Neural cell (in vitro differentiated cells): ENCODE measurements around the gene TP53AIP1. TPM values are rescaled to one million over a fixed set of nuclear protein-coding genes. Genes with fewer than 3 reads are reported as not detected.

ENCODE experiments used
- H2AFZ ChIP-seq: fragments of 200-600, 300-800 bp; sonication (generic), shearing (Covaris generic); 2 replicates; pipeline ENCODE4 v1.6.0; 2014; ENCODE audit warnings: low read depth, mild to moderate bottlenecking, antibody characterized with exemption, low read length, moderate library complexity
- H3F3A ChIP-seq: fragments of 200-600 bp; shearing (Covaris generic); 2 replicates; pipeline ENCODE4 v1.6.1; 2016; ENCODE audit warnings: mild to moderate bottlenecking, moderate library complexity, mixed read lengths, antibody characterized with exemption, low read length; ENCODE audit not compliant: insufficient read depth, poor library complexity, severe bottlenecking
- H3K27ac ChIP-seq: fragments of 200-600, 300-800 bp; sonication (generic), shearing (Covaris generic); 2 replicates; pipeline ENCODE4 v1.5.1; 2014; ENCODE audit warnings: mild to moderate bottlenecking, low read length, moderate library complexity
- H3K27me3 ChIP-seq: fragments of 300-800, 200-600 bp; sonication (generic), shearing (Covaris generic); 2 replicates; pipeline ENCODE4 v1.6.0; 2014; ENCODE audit warnings: mild to moderate bottlenecking, low read depth, low read length, moderate library complexity; ENCODE audit not compliant: insufficient read depth
- H3K36me3 ChIP-seq: fragments of 300-800, 200-600 bp; sonication (generic), shearing (Covaris generic); 2 replicates; pipeline ENCODE4 v1.5.1; 2014; ENCODE audit warnings: mild to moderate bottlenecking, antibody characterized with exemption, low read length, moderate library complexity; ENCODE audit not compliant: insufficient read depth
- H3K4me2 ChIP-seq: fragments of 300-800, 200-600 bp; sonication (generic), shearing (Covaris generic); 2 replicates; pipeline ENCODE4 v1.6.0; 2014; ENCODE audit warnings: mild to moderate bottlenecking, low read length
- H3K4me3 ChIP-seq: fragments of 300-800, 200-600 bp; sonication (generic), shearing (Covaris generic); 2 replicates; pipeline ENCODE4 v1.5.1; 2014; ENCODE audit warnings: mild to moderate bottlenecking, low read length, moderate library complexity
- H3K79me2 ChIP-seq: fragments of 200-600 bp; shearing (Covaris generic); replicated peaks from 2 replicates; pipeline ENCODE4 v1.6.0; 2014; ENCODE audit warnings: mild to moderate bottlenecking, low read length, moderate library complexity; ENCODE audit not compliant: insufficient read depth
- H3K9ac ChIP-seq: fragments of 300-800, 200-600 bp; sonication (generic), shearing (Covaris generic); 2 replicates; pipeline ENCODE4 v1.6.1; 2016; ENCODE audit warnings: mild to moderate bottlenecking, low read length, mixed read lengths
- H3K9me2 ChIP-seq: fragments of 200-600 bp; shearing (Covaris generic); 2 replicates; pipeline ENCODE4 v1.6.1; 2016; ENCODE audit warnings: mild to moderate bottlenecking, low read length, mixed read lengths; ENCODE audit not compliant: insufficient read depth
- H3K9me3 ChIP-seq: fragments of 200-600, 300-800 bp; sonication (generic), shearing (Covaris generic); 2 replicates; pipeline ENCODE4 v1.6.1; 2016; ENCODE audit warnings: mild to moderate bottlenecking, mixed run types, low read length, moderate library complexity, mixed read lengths
- H4K20me1 ChIP-seq: fragments of 200-600 bp; shearing (Covaris generic); 2 replicates; pipeline ENCODE4 v1.6.1; 2016; ENCODE audit warnings: mild to moderate bottlenecking, mixed run types; ENCODE audit not compliant: insufficient read depth
- EP300 ChIP-seq: fragments of 450-650 bp; conservative IDR thresholded peaks from 2 replicates; pipeline ENCODE4 v1.6.1; 2014; ENCODE audit warnings: antibody characterized with exemption, mild to moderate bottlenecking, moderate library complexity; ENCODE audit not compliant: poor library complexity, severe bottlenecking
- EZH2 ChIP-seq: fragments of 200-600, 300-800 bp; shearing (Covaris generic), sonication (generic); IDR thresholded peaks from 2 replicates; pipeline ENCODE4 v1.6.1; 2014; ENCODE audit warnings: antibody characterized with exemption, low read length, borderline replicate concordance, mild to moderate bottlenecking; ENCODE audit not compliant: insufficient read depth, poor library complexity, severe bottlenecking
- MXI1 ChIP-seq: fragments of 450-650 bp; conservative IDR thresholded peaks from 2 replicates; pipeline ENCODE4 v1.6.1; 2014; ENCODE audit warnings: antibody characterized with exemption, mild to moderate bottlenecking; ENCODE audit not compliant: poor library complexity, severe bottlenecking
- POLR2AphosphoS5 ChIP-seq: IDR thresholded peaks from 2 replicates; pipeline ENCODE4 v1.6.1; 2012
- RAD21 ChIP-seq: fragments of 450-650 bp; conservative IDR thresholded peaks from 2 replicates; pipeline ENCODE4 v1.6.1; 2014; ENCODE audit warnings: antibody characterized with exemption, mild to moderate bottlenecking, moderate library complexity
- REST ChIP-seq: IDR thresholded peaks from 2 replicates; pipeline ENCODE4 v1.6.1; 2012; ENCODE audit warnings: borderline replicate concordance
- SMC3 ChIP-seq: fragments of 450-650 bp; conservative IDR thresholded peaks from 2 replicates; pipeline ENCODE4 v1.6.1; 2014; ENCODE audit warnings: antibody characterized with exemption, mild to moderate bottlenecking, moderate library complexity; ENCODE audit not compliant: poor library complexity
- TAF1 ChIP-seq: IDR thresholded peaks from 2 replicates; pipeline ENCODE4 v1.6.1; 2012; ENCODE audit warnings: low read depth
- polyA plus RNA-seq: library from polyadenylated mRNA; depleted of rRNA; stranded (reverse); fragments of >200 nt; gene quantifications from 2 replicates; pipeline ENCODE4 v1.2.3, GENCODE V29; 2014
- TF ChIP-seq, protein P1 (sequence below): fragments of 450-650 bp; IDR thresholded peaks from 2 replicates; pipeline ENCODE4 v1.5.1; 2014; ENCODE audit warnings: antibody characterized with exemption, mild to moderate bottlenecking, moderate library complexity; ENCODE audit not compliant: poor library complexity, severe bottlenecking

The TP53AIP1 gene
- polyA plus RNA-seq, 1 donor from 2014 or later: 0.68 TPM

DNA sequence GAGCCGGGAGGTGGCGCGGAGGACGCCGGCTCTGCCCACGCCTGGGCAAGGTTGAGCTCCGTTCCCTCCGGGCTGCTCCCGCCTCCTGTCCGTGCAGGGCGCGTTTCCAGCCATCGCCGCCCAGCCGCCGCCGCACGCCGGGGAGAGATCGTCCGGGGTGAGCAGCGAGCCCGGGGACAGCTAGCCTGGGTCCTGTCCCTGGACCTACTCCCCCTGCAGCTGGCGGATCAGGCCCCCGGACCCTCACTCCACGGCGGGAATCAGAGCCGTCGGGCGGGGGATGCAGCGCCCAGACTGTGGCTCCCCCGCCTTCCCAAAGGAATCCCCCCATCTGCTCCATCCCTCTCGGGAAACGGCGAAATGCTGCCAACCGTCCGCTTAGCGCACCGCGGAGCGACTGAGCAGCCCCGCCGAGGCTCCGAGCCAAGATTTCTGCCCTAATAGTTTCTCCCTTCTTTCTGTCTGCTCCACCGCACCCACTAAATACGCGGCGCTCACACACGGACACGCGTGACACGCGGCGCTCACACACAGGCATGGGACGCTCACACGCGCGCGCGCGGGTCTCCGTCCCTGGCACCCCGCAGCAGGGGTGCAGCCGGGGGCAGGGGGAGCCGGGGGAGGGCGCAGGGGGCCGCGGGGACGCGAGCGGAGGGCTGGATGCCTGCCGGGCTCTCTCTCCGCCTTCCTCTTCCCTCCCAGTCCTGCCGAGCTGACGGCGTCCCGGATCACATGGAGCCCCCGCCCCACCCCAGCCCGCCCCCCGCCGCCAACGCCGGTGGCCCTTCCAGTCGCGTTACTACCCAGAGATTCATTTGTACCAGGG, 51.9 kb downstream of the TP53AIP1 start, which contains the start of gene KCNJ5:
Gene KCNJ5 (plus strand): TSS at position 814 of the 826 bp plus-strand sequence. CDS start 19,918 bp downstream, outside the sequence.
- Histone ChIP-seq H3K36me3 (no peaks in the 10 kb centered on the region), H3K4me3 (peak within 1 kb of the TSS; percentile 79), H3K4me2 (peak within 1 kb of the TSS; percentile 45), H3K79me2 (no peaks in the 10 kb centered on the region), H3K9me3 (no peaks in the 10 kb centered on the region), H2AFZ (no peak within 1 kb of the TSS), H4K20me1 (no peaks in the 10 kb centered on the region), H3F3A (no peaks in the 10 kb centered on the region), H3K9ac (peak within 1 kb of the TSS; percentile 58), H3K27me3 (peaks cover 45% of the 10 kb centered on the region), H3K9me2 (no peaks in the 10 kb centered on the region), H3K27ac (no peak within 1 kb of the TSS)
- TF ChIP-seq RAD21: peak; percentile 35
- TF ChIP-seq MXI1: no peak
- TF ChIP-seq, protein P1, sequence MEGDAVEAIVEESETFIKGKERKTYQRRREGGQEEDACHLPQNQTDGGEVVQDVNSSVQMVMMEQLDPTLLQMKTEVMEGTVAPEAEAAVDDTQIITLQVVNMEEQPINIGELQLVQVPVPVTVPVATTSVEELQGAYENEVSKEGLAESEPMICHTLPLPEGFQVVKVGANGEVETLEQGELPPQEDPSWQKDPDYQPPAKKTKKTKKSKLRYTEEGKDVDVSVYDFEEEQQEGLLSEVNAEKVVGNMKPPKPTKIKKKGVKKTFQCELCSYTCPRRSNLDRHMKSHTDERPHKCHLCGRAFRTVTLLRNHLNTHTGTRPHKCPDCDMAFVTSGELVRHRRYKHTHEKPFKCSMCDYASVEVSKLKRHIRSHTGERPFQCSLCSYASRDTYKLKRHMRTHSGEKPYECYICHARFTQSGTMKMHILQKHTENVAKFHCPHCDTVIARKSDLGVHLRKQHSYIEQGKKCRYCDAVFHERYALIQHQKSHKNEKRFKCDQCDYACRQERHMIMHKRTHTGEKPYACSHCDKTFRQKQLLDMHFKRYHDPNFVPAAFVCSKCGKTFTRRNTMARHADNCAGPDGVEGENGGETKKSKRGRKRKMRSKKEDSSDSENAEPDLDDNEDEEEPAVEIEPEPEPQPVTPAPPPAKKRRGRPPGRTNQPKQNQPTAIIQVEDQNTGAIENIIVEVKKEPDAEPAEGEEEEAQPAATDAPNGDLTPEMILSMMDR: no peak
- no peak for TF ChIP-seq EZH2
- peak; percentile 38 for TF ChIP-seq SMC3

DNA sequence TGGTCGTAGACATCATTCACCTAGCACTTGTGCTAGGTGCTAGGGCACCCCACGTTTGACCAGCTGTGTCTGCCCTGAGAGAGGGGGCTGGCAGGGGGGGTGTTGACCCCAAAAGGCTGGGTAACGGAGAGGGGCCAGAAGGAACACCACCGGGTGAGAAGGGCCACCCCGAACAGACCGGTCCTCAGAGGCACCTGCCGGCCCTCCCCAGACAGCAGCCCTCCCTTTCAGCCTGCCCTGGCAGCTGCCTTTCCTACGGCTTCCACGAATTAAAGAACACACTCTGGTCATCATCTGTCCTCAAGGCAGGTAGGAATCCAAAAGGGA, 52.5 kb downstream of the TP53AIP1 start:
- peak overlapping the region; percentile 58 for H3K9ac ChIP-seq
- H2AFZ ChIP-seq: no peak overlapping the region
- no peak overlapping the region for H3K27ac ChIP-seq
- peak overlapping the region; percentile 79 for H3K4me3 ChIP-seq
- no peaks in the 10 kb centered on the region for H3K9me3 ChIP-seq
- no peaks in the 10 kb centered on the region for H4K20me1 ChIP-seq
- H3K36me3 ChIP-seq: no peaks in the 10 kb centered on the region
- H3F3A ChIP-seq: no peaks in the 10 kb centered on the region
- H3K27me3 ChIP-seq: peaks cover 45% of the 10 kb centered on the region
- peak overlapping the region; percentile 45 for H3K4me2 ChIP-seq
- H3K9me2 ChIP-seq: no peaks in the 10 kb centered on the region
- H3K79me2 ChIP-seq: no peaks in the 10 kb centered on the region
- TF ChIP-seq TAF1 (no peak), EP300 (no peak), SMC3 (no peak), REST (no peak), POLR2AphosphoS5 (no peak), RAD21 (no peak), MXI1 (no peak), EZH2 (no peak)
- TF ChIP-seq, protein P1: no peak
